PFSK-1 (cell line): Measurements from ENCODE around the gene NPIPB2.

Experiments
- POLR2AphosphoS5 ChIP-seq: IDR thresholded peaks from 2 replicates; pipeline ENCODE4 v1.6.1; 2012; ENCODE audit warnings: low read depth, mild to moderate bottlenecking, control low read depth, low read length, moderate library complexity
- REST ChIP-seq, 2 experiments: IDR thresholded peaks; 2 replicates each; pipeline versions ENCODE4 v1.6.1 to v1.8.0; 2011 to 2012; ENCODE audit warnings: low read depth in 2 of 2, low read length in 2 of 2, control low read depth in 1 of 2, inconsistent platforms in 1 of 2, mild to moderate bottlenecking in 1 of 2, moderate library complexity in 1 of 2; ENCODE audit not compliant: insufficient read depth in 1 of 2

- TF ChIP-seq REST (IDR thresholded peaks at IDR 0.05; ENCODE audit: insufficient read depth in 1 of 2, low read depth in 2 of 2, low read length in 2 of 2) = no peak
- TF ChIP-seq POLR2AphosphoS5 = no peak
Measured at GRCh38 chr16:11956558-11956957, 14.7 kb upstream of the NPIPB2 start.
